ENCODE data around the gene PPP1R13B. TPM values are rescaled to one million over a fixed set of nuclear protein-coding genes. Genes with fewer than 3 reads are reported as not detected.

Gene PPP1R13B
- total RNA-seq, 1 experiment from 2014 or later = 17.8 TPM

DNA sequence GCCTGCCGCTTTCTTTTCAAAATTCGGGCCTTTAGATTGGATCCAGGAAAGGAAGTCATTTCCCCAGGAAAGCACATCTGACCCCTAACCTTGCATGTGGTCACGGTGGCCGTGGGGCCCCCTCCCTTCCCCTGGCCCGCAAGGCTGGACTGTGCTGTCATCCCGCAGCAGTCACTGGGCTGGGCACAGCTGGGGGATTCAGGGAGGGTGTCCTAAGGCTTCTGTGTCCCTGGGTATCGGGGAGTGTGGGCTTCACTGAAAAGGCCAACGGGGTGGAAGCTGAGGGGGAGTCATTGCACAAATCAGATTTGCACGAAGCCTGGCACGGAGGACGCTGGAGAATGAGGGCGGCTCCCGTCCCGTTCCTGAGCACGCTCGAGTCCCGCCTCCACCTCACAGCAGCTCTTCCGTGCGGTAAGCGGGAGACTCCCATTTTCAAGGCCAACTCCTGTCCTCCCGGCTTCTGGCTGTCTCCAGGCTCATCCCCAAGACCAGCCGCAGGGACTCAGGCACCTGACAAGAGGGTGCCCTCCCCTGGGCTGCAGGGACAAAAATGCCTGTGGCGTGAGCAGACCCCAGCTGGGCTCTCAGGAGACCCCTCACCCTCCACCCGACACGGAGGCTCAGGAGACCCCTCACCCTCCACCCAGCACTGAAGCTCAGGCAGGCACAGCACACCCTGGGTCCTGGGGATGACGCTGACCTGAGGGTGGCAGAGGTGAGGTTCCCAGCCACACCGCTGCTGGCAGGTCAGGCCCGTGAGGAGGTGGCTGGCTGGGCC, 141.7 kb downstream of the PPP1R13B start (continued):
- TF ChIP-seq, protein P1, sequence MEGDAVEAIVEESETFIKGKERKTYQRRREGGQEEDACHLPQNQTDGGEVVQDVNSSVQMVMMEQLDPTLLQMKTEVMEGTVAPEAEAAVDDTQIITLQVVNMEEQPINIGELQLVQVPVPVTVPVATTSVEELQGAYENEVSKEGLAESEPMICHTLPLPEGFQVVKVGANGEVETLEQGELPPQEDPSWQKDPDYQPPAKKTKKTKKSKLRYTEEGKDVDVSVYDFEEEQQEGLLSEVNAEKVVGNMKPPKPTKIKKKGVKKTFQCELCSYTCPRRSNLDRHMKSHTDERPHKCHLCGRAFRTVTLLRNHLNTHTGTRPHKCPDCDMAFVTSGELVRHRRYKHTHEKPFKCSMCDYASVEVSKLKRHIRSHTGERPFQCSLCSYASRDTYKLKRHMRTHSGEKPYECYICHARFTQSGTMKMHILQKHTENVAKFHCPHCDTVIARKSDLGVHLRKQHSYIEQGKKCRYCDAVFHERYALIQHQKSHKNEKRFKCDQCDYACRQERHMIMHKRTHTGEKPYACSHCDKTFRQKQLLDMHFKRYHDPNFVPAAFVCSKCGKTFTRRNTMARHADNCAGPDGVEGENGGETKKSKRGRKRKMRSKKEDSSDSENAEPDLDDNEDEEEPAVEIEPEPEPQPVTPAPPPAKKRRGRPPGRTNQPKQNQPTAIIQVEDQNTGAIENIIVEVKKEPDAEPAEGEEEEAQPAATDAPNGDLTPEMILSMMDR (IDR thresholded peaks at IDR 0.05 in 2 of 3, conservative IDR thresholded peaks at IDR 0.05 in 1 of 3; ENCODE audit: borderline replicate concordance in 1 of 3, insufficient read depth in 1 of 3, low read depth in 2 of 3, low read length in 2 of 3) = no peak
- TF ChIP-seq SRF (IDR thresholded peaks at IDR 0.05; ENCODE audit: low read depth) = no peak
- TF ChIP-seq, protein P2, sequence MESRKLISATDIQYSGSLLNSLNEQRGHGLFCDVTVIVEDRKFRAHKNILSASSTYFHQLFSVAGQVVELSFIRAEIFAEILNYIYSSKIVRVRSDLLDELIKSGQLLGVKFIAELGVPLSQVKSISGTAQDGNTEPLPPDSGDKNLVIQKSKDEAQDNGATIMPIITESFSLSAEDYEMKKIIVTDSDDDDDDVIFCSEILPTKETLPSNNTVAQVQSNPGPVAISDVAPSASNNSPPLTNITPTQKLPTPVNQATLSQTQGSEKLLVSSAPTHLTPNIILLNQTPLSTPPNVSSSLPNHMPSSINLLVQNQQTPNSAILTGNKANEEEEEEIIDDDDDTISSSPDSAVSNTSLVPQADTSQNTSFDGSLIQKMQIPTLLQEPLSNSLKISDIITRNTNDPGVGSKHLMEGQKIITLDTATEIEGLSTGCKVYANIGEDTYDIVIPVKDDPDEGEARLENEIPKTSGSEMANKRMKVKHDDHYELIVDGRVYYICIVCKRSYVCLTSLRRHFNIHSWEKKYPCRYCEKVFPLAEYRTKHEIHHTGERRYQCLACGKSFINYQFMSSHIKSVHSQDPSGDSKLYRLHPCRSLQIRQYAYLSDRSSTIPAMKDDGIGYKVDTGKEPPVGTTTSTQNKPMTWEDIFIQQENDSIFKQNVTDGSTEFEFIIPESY (IDR thresholded peaks at IDR 0.05; ENCODE audit: extremely low read depth, insufficient replicate concordance, low read length) = no peak
- no peak for TF ChIP-seq TCF7L2 (IDR thresholded peaks at IDR 0.05; ENCODE audit: borderline replicate concordance, extremely low read depth, insufficient read depth, insufficient read length)
- TF ChIP-seq JUND (IDR thresholded peaks at IDR 0.05) = no peak
- TF ChIP-seq ZNF274 (IDR thresholded peaks at IDR 0.05; ENCODE audit: low read depth, low read length) = no peak
- TF ChIP-seq CBX3 (IDR thresholded peaks at IDR 0.05; ENCODE audit: low read depth) = no peak

DNA sequence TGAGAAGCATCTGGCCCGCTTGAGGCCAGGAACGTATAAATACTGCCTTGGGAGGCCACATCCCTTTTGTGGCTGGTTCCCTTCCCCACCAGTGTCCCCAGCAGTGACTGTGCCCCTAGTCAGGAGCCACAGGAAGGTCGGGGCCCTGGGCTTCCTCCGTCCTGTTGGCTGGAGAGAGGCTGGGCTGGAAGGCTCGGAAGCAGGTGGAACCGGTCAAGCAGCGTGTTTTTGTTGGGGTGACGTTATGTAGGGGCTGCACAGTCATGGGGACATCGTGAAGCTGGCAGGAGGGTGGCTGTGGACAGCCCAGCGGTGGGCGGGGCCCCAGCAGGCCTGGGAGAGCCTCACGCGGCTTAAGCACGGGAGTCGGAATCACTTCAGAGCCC, 142.3 kb downstream of the PPP1R13B start:
- Histone ChIP-seq H3K79me2 (ENCODE audit: insufficient read depth, low read length) (no peaks in the 10 kb centered on the region; the same call in 1 of the 2 replicates), H3K4me1 (ENCODE audit: control insufficient read depth in 1 of 2, insufficient read depth in 2 of 2, low read length in 2 of 2) (no peaks in the 10 kb centered on the region), H3K9ac (ENCODE audit: low read length) (no peak overlapping the region), H3K9me3 (ENCODE audit: control insufficient read depth in 1 of 2, insufficient read depth in 1 of 2, low read depth in 1 of 2, low read length in 2 of 2) (no peaks in the 10 kb centered on the region), H3K4me3 (replicated peaks in 1 of 2; ENCODE audit: low read depth in 1 of 2, low read length in 2 of 2) (no peak overlapping the region), H3K4me2 (ENCODE audit: low read length) (no peak overlapping the region), H3K36me3 (ENCODE audit: control insufficient read depth in 1 of 2, insufficient read depth in 2 of 2, low read length in 2 of 2) (peaks cover 10 to 50% of the 10 kb centered on the region in 2 experiments; a peak in 3 of 4 replicates), H3K9me2 (ENCODE audit: insufficient read depth) (no peaks in the 10 kb centered on the region), H2AFZ (ENCODE audit: low read depth, low read length, poor library complexity, severe bottlenecking) (no peak overlapping the region), H3K27ac (ENCODE audit: low read depth, low read length) (no peak overlapping the region), H3K27me3 (ENCODE audit: insufficient read depth, low read length) (no peaks in the 10 kb centered on the region), H4K20me1 (ENCODE audit: insufficient read depth) (peaks cover 7% of the 10 kb centered on the region; the same call in 1 of the 2 replicates)
- ChIA-PET RAD21 (ENCODE audit: low non-redundant PET in 1 of 2, low total read pairs in 2 of 2, uncharacterized antibody in 2 of 2, unreplicated experiment in 2 of 2) (no interaction called here), POLR2A (interaction anchor here (0.8 kb wide), 1 partner anchor 10 kb away, joined by 3 read pairs; the partner anchor contains the start of genes XRCC3 and ZFYVE21), CTCF (no interaction called here)
- no peak for DNase-seq (ENCODE audit: low read depth, low spot score)
- no peak for ATAC-seq
- TF ChIP-seq POLR2AphosphoS5 (IDR thresholded peaks at IDR 0.05; ENCODE audit: low read depth, low read length) (peak; percentile 41; the same call in 1 of the 2 replicates), TCF7L2 (IDR thresholded peaks at IDR 0.05; ENCODE audit: borderline replicate concordance, extremely low read depth, insufficient read depth, insufficient read length) (no peak)
- BruUV-seq (replicated peaks) = no TSS peak
- intact Hi-C loops (cut with micrococcal nuclease) = no loop called here
